A673 (cell line): Measurements from ENCODE around the gene DNAJC2. TPM values are rescaled to one million over a fixed set of nuclear protein-coding genes. Genes with fewer than 3 reads are reported as not detected.

ENCODE experiments used
- Bru-seq: library from RNA; stranded (reverse); fragments of 400-500 nt; gene quantifications from one replicate; lab custom pipeline; 2021; lab: Mats Ljungman, UMichigan
- BruChase-seq, 2 experiments: library from RNA; stranded (reverse); fragments of 400-500 nt; gene quantifications; one replicate each; lab custom pipeline; 2021; lab: Mats Ljungman, UMichigan
- BruUV-seq: library from RNA; stranded (reverse); fragments of 400-500 nt; replicated peaks from 2 replicates; lab custom pipeline; 2021; lab: Mats Ljungman, UMichigan
- CTCF ChIA-PET: fragments of 300-600 bp; sonication (Branson Sonifier 250); formaldehyde crosslinking; loops from one replicate; lab custom pipeline; 2022; ENCODE audit warnings: antibody characterized with exemption; lab: Charles Lee
- POLR2A ChIA-PET: fragments of 300-600 bp; sonication (Branson Sonifier 250); formaldehyde crosslinking; loops from one replicate; lab custom pipeline; 2022; ENCODE audit warnings: antibody characterized with exemption; ENCODE audit not compliant: low non-redundant PET; lab: Charles Lee
- DNase-seq: peaks from one replicate; pipeline ENCODE4 v3.0.0-alpha.2; 2015; ENCODE audit warnings: low spot score
- H3K27ac ChIP-seq: fragments of 200-600 bp; sonication (generic); 2 replicates; pipeline ENCODE4 v1.5.1; 2016; ENCODE audit warnings: mixed run types, low read depth, mild to moderate bottlenecking, mixed read lengths, antibody characterized with exemption, low read length; ENCODE audit not compliant: poor library complexity, severe bottlenecking
- H3K27me3 ChIP-seq: fragments of 200-600 bp; sonication (generic); replicated peaks from 2 replicates; pipeline ENCODE4 v1.6.1; 2017; ENCODE audit warnings: mixed run types, low read depth, mild to moderate bottlenecking, mixed read lengths, antibody characterized with exemption, low read length; ENCODE audit not compliant: insufficient read depth, poor library complexity
- H3K36me3 ChIP-seq: fragments of 200-600 bp; sonication (generic); 2 replicates; pipeline ENCODE4 v1.6.1; 2016; ENCODE audit warnings: mixed run types, mild to moderate bottlenecking, mixed read lengths, antibody characterized with exemption, low read length; ENCODE audit not compliant: insufficient read depth, poor library complexity, severe bottlenecking
- H3K4me1 ChIP-seq: fragments of 200-600 bp; sonication (generic); 2 replicates; pipeline ENCODE4 v1.6.1; 2017; ENCODE audit warnings: mixed run types, mild to moderate bottlenecking, mixed read lengths, antibody characterized with exemption, low read length; ENCODE audit not compliant: insufficient read depth, poor library complexity, severe bottlenecking
- H3K4me3 ChIP-seq: fragments of 200-600 bp; sonication (generic); 2 replicates; pipeline ENCODE4 v1.5.1; 2016; ENCODE audit warnings: low read depth, mixed run types, mild to moderate bottlenecking, mixed read lengths, low read length; ENCODE audit not compliant: poor library complexity, severe bottlenecking
- H3K9me3 ChIP-seq: fragments of 200-600 bp; sonication (generic); 2 replicates; pipeline ENCODE4 v1.6.1; 2016; ENCODE audit warnings: mixed run types, low read depth, mild to moderate bottlenecking, mixed read lengths, antibody characterized with exemption, low read length; ENCODE audit not compliant: poor library complexity, severe bottlenecking
- CTCF ChIP-seq: fragments of 300-800, 200-600 bp; sonication (generic); conservative IDR thresholded peaks from 2 replicates; pipeline ENCODE4 v1.5.1; 2017; ENCODE audit warnings: low read depth, mild to moderate bottlenecking, antibody characterized with exemption, low read length, moderate library complexity, mixed read lengths
- EZH2 ChIP-seq: fragments of 200-600 bp; sonication (generic); IDR thresholded peaks from 2 replicates; pipeline ENCODE4 v1.6.1; 2017; ENCODE audit warnings: borderline replicate concordance, low read depth, mild to moderate bottlenecking, mixed read lengths, antibody characterized with exemption, low read length; ENCODE audit not compliant: poor library complexity, severe bottlenecking
- intact Hi-C: fragments of 100-400 bp; cut with micrococcal nuclease; formaldehyde crosslinking; loops from one replicate; pipeline ENCODE4 v1.10.0; 2022; ENCODE audit not compliant: unreplicated experiment
- long read RNA-seq: library from polyadenylated mRNA; stranded (forward); transcript quantifications from one replicate; pipeline ENCODE4 v2.0.0, GENCODE V29; 2022
- total RNA-seq: library from RNA; stranded (reverse); gene quantifications from 2 replicates; pipeline ENCODE4 v1.2.3, GENCODE V29; 2021

DNAJC2 gene
- 59.6 and 76.8 TPM in 2 replicates for total RNA-seq
- Bru-seq, nascent RNA, result percentile 90 among the genes with signal in this experiment
- percentile 82 among the genes with signal in this experiment for BruChase-seq, experiment 1, labeled RNA remaining after a 2-hour chase
- BruChase-seq, experiment 2, labeled RNA remaining after a 6-hour chase, result percentile 88 among the genes with signal in this experiment
- long read RNA-seq, transcript DNAJC2-203 (17 exons, 2,167 nt), result major isoform, 85 of 119 reads
- long read RNA-seq, partial matches to known transcripts, result 12 of 119 reads
- long read RNA-seq, other reads (novel, unspliced or antisense), result 22 of 119 reads

- peak; percentile 96 for DNase-seq
- CTCF ChIA-PET, result no interaction called here
Observed at GRCh38 chr7:103344453-103345149, at the start of gene DNAJC2. Gene DNAJC2, minus strand, starts transcription at chr7:103344767. Its CDS starts 145 bp downstream, at chr7:103344622.

GRCh38 chr7:103391976-103392375, 47.4 kb upstream of the DNAJC2 start:
- Histone ChIP-seq H3K36me3 (no peaks in the 10 kb centered on the region), H3K4me1 (no peaks in the 10 kb centered on the region), H3K4me3 (no peak overlapping the region), H3K27ac (no peak overlapping the region), H3K27me3 (no peaks in the 10 kb centered on the region), H3K9me3 (no peaks in the 10 kb centered on the region)
- ChIA-PET CTCF (no interaction called here), POLR2A (no interaction called here)
- no TSS peak for BruUV-seq
- intact Hi-C loops, result no loop called here
- DNase-seq, result no peak
- TF ChIP-seq EZH2, result no peak
- TF ChIP-seq CTCF, result no peak

More at GRCh38 chr7:103344453-103345149, at the start of gene DNAJC2:
- POLR2A ChIA-PET, result no interaction called here
- H3K36me3 ChIP-seq, result peaks cover 25% of the 10 kb centered on the region
- TF ChIP-seq EZH2 (no peak), CTCF (no peak)
- H3K27ac ChIP-seq, result peak within 1 kb of the TSS; percentile 86
- H3K9me3 ChIP-seq, result no peaks in the 10 kb centered on the region
- peak within 1 kb of the TSS; percentile 86 for H3K4me3 ChIP-seq
- BruUV-seq, result no TSS peak
- H3K27me3 ChIP-seq, result no peaks in the 10 kb centered on the region
- peaks cover 26% of the 10 kb centered on the region for H3K4me1 ChIP-seq
- intact Hi-C loops, result no loop called here

- no peak for TF ChIP-seq EZH2
- no peak for TF ChIP-seq CTCF
- ChIA-PET POLR2A (no interaction called here), CTCF (no interaction called here)
- Histone ChIP-seq H3K9me3 (no peaks in the 10 kb centered on the region), H3K36me3 (no peaks in the 10 kb centered on the region), H3K27ac (no peak overlapping the region), H3K27me3 (no peaks in the 10 kb centered on the region), H3K4me3 (no peak overlapping the region), H3K4me1 (no peaks in the 10 kb centered on the region)
- BruUV-seq, result no TSS peak
- DNase-seq, result no peak
- intact Hi-C loops, result no loop called here
Observed at GRCh38 chr7:103391150-103391549, 46.6 kb upstream of the DNAJC2 start.
